Gastrocnemius medialis (tissue), 4 donors: Measurements from ENCODE around the gene WFDC11. TPM values are rescaled to one million over a fixed set of nuclear protein-coding genes. Genes with fewer than 3 reads are reported as not detected.
"Not testable (repeated sequence)": the region's sequence is repeated elsewhere in the genome, so short reads cannot be mapped to it uniquely, and the experiment has no call there.

Experiments
- ATAC-seq, 2 donors: fragments of 150-250 bp; one replicate each; pipeline ENCODE4 v1.9.1; 2016
- DNase-seq, 2 donors: peaks; one replicate each; pipeline ENCODE4 v3.0.0-alpha.2; 2019
- H3K27ac ChIP-seq, 4 donors: fragments of 200-600 bp; sonication (generic); 1 replicate in 1 of 4; 2 replicates in 3 of 4; pipeline ENCODE4 v1.5.1; 2016 to 2018; ENCODE audit warnings: mild to moderate bottlenecking in 2 of 4, moderate library complexity in 1 of 4
- H3K27me3 ChIP-seq, 3 donors: fragments of 200-600 bp; sonication (generic) in 2 of 3; 1 replicate in 1 of 3; 2 replicates in 2 of 3; pipeline versions ENCODE4 v1.5.1 to v1.6.0; 2016 to 2019; ENCODE audit warnings: mild to moderate bottlenecking in 1 of 3, moderate library complexity in 1 of 3
- H3K36me3 ChIP-seq, 2 donors: fragments of 200-600 bp; sonication (generic) in 1 of 2; one replicate each; pipeline ENCODE4 v1.5.1; 2017 to 2018
- H3K4me1 ChIP-seq, 2 donors: fragments of 200-600 bp; sonication (generic) in 1 of 2; one replicate each; pipeline ENCODE4 v1.5.1; 2016 to 2017; ENCODE audit warnings: mild to moderate bottlenecking in 2 of 2
- H3K4me3 ChIP-seq, 4 donors: fragments of 200-600 bp; sonication (generic) in 3 of 4; 1 replicate in 1 of 4; 2 replicates in 3 of 4; pipeline ENCODE4 v1.5.1; 2016 to 2019; ENCODE audit warnings: mild to moderate bottlenecking in 2 of 4
- H3K9me3 ChIP-seq, 3 donors: fragments of 200-600 bp; sonication (generic) in 2 of 3; 1 replicate in 1 of 3; 2 replicates in 2 of 3; pipeline ENCODE4 v1.5.1; 2016 to 2019
- POLR2A ChIP-seq, 2 donors: fragments of 450-650 bp; IDR thresholded peaks; one replicate each; pipeline ENCODE4 v1.6.1; 2017; ENCODE audit warnings: antibody characterized with exemption in 2 of 2, mild to moderate bottlenecking in 2 of 2, moderate library complexity in 2 of 2
- in situ Hi-C, 4 donors: fragments of 200-750 bp; cut with MboI; loops; one replicate each; pipeline versions ENCODE4 v1.15.0 to v1.8.0; 2017; ENCODE audit warnings: low sequenced_read_pairs in 4 of 4
- intact Hi-C: fragments of 100-400 bp; cut with DNase I; formaldehyde crosslinking; loops from one replicate; pipeline ENCODE4 v1.15.1; 2023; ENCODE audit warnings: low total_unique reads
- total RNA-seq, 4 donors: library from RNA; depleted of rRNA; stranded (reverse); fragments of >200 nt; gene quantifications; one replicate each; pipeline versions ENCODE4 v1.1.0 to v1.2.3, GENCODE V29; 2016
- TF ChIP-seq, protein P1 (sequence below), 5 experiments: fragments of 450-650 bp in 3 of 5; fragments of 200-600 bp in 2 of 5; sonication (generic) in 2 of 5; IDR thresholded peaks in 4 of 5; conservative IDR thresholded peaks in 1 of 5; 1 replicate in 4 of 5; 2 replicates in 1 of 5; pipeline ENCODE4 v1.5.1; 2016 to 2019; ENCODE audit warnings: antibody characterized with exemption in 5 of 5, mild to moderate bottlenecking in 3 of 5, moderate library complexity in 3 of 5

The WFDC11 gene
- total RNA-seq, 4 donors from 2014 or later, result not detected

DNA sequence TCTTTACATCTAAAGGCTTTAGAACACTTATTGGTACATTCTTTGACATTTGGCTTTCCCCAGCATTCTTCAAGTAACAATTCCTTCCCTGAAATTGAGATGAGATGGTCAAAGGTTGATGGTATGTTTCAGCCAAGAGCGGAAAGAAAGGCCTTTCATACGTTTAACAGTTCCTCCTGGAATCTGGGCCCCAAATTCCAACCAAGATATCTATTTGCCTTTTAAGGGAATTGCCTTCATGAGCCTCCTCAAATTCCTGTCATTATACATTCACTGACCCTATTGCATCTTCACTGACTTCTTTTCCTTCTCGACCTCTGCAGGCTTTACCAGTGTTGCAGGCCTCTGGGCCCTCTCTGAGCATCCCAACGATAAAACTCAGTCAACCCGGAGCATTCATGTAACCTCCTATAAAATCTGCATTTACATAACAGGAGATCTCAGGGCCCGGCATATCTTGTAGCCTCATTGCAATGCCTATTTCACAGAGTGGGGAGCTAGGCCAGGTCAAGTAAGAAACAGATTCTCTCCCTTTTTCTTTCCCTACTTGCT, 20.7 kb downstream of the WFDC11 start:
- intact Hi-C loops, result no loop called here
- no peak for DNase-seq
- no peaks in the 10 kb centered on the region for H3K4me1 ChIP-seq
- H3K27me3 ChIP-seq, result peaks cover 0 to 3% (median 0%) of the 10 kb centered on the region in 3 donors
- no peak overlapping the region for H3K27ac ChIP-seq
- TF ChIP-seq POLR2A (IDR thresholded peaks at IDR 0.05), result no peak
- TF ChIP-seq, protein P1, sequence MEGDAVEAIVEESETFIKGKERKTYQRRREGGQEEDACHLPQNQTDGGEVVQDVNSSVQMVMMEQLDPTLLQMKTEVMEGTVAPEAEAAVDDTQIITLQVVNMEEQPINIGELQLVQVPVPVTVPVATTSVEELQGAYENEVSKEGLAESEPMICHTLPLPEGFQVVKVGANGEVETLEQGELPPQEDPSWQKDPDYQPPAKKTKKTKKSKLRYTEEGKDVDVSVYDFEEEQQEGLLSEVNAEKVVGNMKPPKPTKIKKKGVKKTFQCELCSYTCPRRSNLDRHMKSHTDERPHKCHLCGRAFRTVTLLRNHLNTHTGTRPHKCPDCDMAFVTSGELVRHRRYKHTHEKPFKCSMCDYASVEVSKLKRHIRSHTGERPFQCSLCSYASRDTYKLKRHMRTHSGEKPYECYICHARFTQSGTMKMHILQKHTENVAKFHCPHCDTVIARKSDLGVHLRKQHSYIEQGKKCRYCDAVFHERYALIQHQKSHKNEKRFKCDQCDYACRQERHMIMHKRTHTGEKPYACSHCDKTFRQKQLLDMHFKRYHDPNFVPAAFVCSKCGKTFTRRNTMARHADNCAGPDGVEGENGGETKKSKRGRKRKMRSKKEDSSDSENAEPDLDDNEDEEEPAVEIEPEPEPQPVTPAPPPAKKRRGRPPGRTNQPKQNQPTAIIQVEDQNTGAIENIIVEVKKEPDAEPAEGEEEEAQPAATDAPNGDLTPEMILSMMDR (IDR thresholded peaks at IDR 0.05 in 4 of 5, conservative IDR thresholded peaks at IDR 0.05 in 1 of 5), result no peak
- H3K36me3 ChIP-seq, result no peaks in the 10 kb centered on the region
- no peak overlapping the region for H3K4me3 ChIP-seq
- no peaks in the 10 kb centered on the region for H3K9me3 ChIP-seq
- in situ Hi-C loops, result no loop called here
- no peak for ATAC-seq

DNA sequence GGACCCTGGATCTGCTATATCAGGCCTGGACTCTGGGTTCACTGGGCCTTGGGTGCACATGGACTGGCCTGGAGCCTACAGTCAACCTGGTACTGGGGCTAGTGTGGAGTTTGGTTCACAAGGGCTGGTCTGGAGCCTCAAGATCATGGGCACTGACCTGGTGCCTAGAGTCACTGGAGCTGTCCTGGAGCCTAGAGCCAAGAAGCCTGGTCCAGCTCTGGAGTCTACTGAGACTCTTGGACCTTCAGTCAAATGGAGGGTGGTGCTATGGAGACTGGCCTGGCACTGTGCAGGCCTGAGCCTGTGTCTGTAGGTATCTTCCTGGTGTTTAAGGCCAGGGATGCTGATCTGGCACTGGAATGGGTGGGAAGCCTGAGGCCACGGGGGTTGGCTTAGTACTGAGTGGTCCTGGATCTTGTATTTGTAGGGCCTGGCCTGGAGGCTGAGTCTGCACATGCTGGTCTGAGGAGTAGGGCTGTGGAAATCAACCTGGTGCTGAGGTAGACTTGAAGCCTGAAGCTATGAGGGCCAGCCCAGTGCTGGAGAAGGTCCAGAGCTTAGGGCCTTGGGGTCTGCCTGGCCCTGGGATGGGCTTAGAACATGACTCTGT, 22.5 kb downstream of the WFDC11 start:
- no peak overlapping the region for H3K27ac ChIP-seq
- intact Hi-C loops, result no loop called here
- peaks cover 0 to 3% (median 0%) of the 10 kb centered on the region in 3 donors for H3K27me3 ChIP-seq
- H3K4me3 ChIP-seq, result no peak overlapping the region
- H3K4me1 ChIP-seq, result no peaks in the 10 kb centered on the region
- ATAC-seq, result no peak
- in situ Hi-C loops, result no loop called here
- H3K9me3 ChIP-seq, result no peaks in the 10 kb centered on the region
- no peaks in the 10 kb centered on the region for H3K36me3 ChIP-seq
- no peak for DNase-seq
- TF ChIP-seq, protein P1 (IDR thresholded peaks at IDR 0.05 in 4 of 5, conservative IDR thresholded peaks at IDR 0.05 in 1 of 5), result no peak

DNA sequence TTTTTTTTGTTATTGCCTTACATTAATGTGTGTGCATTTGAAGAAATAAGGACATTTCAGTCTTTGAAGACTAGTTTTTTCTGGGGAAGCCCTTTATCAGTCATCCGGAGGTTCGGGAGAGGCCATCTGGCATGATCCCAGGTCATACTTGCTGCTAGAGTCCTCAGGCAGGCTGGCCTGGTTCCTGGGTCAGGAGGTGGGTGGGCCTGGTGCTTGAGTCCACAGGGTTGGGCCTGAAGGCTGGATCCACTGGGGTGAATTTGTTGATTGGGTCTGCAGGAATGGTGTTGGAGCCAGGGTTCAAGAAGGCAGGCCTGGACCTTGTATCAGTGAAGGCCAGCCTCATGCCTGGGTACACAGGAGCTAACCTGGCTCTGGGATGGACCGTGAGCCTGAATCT, 23.2 kb downstream of the WFDC11 start:
- Histone ChIP-seq H3K9me3 (no peaks in the 10 kb centered on the region), H3K4me1 (no peaks in the 10 kb centered on the region), H3K36me3 (no peaks in the 10 kb centered on the region), H3K27ac (no peak overlapping the region), H3K4me3 (no peak overlapping the region), H3K27me3 (peaks cover 0 to 3% (median 0%) of the 10 kb centered on the region in 3 donors)
- TF ChIP-seq, protein P1 (IDR thresholded peaks at IDR 0.05 in 4 of 5, conservative IDR thresholded peaks at IDR 0.05 in 1 of 5), result no peak
- TF ChIP-seq POLR2A (IDR thresholded peaks at IDR 0.05), result no peak
- DNase-seq (no peak), ATAC-seq (no peak)
- in situ Hi-C loops, result no loop called here
- intact Hi-C loops, result no loop called here

DNA sequence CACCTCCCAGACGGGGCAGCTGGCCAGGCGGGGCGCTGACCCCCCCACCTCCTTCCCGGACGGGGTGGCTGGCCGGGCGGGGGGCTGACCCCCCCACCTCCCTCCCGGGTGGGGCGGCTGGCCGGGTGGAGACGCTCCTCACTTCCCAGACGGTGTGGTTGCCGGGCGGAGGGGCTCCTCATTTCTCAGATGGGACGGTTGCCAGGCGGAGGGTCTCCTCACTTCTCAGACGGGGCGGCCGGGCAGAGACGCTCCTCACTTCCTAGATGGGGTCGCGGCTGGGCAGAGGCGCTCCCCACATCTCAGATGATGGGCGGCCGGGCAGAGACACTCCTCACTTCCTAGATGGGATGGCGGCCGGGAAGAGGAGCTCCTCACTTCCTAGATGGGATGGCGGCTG, 24.2 kb downstream of the WFDC11 start:
- H3K27ac ChIP-seq, intact Hi-C loops, in situ Hi-C loops, H3K36me3 ChIP-seq, H3K4me1 ChIP-seq, H3K4me3 ChIP-seq, DNase-seq, H3K9me3 ChIP-seq, ATAC-seq, H3K27me3 ChIP-seq: not testable (repeated sequence)

DNA sequence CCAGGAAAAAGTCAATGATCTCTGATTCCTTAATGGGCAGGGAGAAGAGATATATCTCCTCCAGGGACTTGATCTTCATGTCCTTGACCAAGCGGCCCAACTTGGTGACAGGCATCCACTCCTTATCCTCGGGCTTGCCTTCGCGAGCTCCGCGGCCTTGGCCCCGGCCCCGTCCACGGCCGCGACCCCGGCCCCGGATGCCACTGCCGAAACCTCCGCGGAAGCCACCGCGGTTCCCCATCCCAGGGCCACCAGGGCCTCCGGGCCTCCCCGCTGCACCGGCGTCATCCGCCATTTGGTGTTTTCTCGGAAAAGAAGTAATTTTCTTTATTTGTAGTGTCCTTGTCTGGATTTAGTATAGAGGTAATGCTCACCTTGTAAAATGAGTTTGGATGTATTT, 29.0 kb downstream of the WFDC11 start:
- DNase-seq, H3K4me3 ChIP-seq, ATAC-seq, H3K9me3 ChIP-seq, in situ Hi-C loops, H3K27me3 ChIP-seq, intact Hi-C loops, H3K27ac ChIP-seq, H3K36me3 ChIP-seq, H3K4me1 ChIP-seq: not testable (repeated sequence)

DNA sequence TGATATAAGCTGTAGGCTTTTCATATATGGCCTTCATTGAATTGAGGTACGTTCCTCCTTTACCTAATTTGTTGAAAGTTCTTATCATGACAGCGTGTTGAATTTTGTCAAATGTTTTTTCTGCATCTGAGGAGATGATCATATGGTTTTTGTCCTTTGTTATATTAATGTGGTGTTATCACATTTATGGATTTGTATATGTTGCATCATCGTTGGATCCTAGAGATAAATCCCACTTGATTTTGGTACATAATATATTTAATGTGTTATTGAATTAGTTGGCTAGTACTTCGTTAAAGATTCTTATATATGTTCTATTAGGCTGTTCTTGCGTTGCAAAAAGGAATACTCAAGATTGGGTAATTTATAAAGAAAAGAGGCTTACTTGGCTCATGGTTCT, 30.4 kb downstream of the WFDC11 start:
- Histone ChIP-seq H3K4me1 (no peaks in the 10 kb centered on the region), H3K27ac (no peak overlapping the region), H3K9me3 (no peaks in the 10 kb centered on the region), H3K27me3 (no peaks in the 10 kb centered on the region), H3K4me3 (no peak overlapping the region), H3K36me3 (no peaks in the 10 kb centered on the region)
- ATAC-seq (no peak), DNase-seq (no peak)
- TF ChIP-seq, protein P1 (IDR thresholded peaks at IDR 0.05 in 4 of 5, conservative IDR thresholded peaks at IDR 0.05 in 1 of 5), result no peak
- TF ChIP-seq POLR2A (IDR thresholded peaks at IDR 0.05), result no peak
- intact Hi-C loops, result no loop called here
- in situ Hi-C loops, result no loop called here
